ENCODE measurements around the gene PARD3B.

Gene PARD3B

DNA sequence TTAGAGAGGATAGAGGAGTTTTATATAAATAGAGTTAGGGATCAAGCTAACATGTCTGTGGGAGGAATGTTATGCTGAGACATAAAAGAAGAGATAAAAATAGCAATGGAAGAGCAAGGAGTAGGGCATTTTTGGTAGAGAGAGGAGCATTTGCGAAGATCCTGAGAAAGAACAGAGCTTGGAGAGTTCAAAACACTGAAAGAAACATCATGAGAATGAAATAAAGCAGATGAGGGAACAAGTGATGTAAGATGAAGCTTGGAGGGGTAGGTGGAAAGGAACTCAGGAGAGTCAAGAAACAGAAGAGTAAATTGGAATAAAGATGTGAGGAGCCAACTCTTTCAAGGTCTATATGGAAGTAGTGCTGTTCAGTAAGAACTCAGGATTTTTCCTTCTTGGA is 308.6 kb downstream of the PARD3B start:
- DNase-seq, result no peak

DNA sequence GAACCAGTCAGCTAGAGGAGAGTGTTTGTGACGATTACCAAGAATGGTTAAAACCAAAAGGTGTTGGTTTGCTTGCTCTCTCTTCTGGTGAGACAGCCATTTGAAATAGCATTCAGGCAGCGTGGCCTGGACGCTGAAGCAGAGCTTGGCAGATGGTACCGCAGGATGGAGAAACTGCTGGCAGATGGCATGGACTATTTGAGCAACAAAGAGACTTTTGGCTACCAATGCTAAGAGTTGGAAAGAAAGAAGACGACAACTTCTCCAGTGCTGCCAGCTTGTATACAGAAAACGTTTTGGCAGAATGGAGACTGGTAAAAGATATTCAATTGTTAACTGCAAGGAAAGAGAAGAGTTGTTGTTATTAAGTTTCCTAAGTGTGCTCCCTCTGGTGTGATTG is 315.0 kb downstream of the PARD3B start:
- no peak for DNase-seq

DNA sequence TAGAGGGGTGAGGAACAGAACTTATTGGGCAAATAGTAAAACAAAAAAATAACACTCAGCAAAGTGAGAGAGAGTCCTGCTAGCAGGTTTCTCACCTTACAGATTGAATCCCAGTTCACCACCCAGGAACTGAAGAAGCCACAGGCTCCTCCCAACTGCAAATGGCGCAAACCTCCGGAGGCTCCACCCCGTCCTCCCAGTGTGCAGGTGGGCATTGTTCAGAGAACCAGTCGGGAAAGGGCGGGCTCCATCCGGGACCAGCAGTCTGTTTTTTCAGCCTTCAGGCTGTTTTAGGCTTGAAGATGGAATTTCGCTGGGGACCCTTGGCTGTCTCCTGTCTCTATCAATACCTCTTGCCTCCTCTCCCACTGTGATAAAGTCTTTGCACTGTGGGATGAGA is 317.5 kb downstream of the PARD3B start:
- no peak for DNase-seq

DNA sequence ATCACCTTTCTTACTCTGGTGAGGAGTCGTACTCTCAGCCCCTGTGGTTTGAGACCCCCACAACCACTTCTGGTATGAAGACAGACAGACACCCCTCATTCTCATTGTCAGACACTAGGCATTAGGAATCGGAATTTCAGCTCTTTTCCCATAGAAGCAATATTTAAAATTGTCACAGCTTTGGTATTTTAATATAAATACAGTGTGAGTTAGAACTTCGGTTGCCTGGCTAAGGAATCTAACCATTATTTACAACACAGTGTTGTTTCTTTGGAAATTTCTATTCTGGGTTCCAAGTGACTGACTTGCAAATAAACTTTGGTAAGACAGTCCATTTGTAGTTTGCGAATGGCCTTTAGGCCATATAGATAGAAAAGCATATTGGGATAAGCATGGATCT is 318.1 kb downstream of the PARD3B start:
- no peak for DNase-seq

DNA sequence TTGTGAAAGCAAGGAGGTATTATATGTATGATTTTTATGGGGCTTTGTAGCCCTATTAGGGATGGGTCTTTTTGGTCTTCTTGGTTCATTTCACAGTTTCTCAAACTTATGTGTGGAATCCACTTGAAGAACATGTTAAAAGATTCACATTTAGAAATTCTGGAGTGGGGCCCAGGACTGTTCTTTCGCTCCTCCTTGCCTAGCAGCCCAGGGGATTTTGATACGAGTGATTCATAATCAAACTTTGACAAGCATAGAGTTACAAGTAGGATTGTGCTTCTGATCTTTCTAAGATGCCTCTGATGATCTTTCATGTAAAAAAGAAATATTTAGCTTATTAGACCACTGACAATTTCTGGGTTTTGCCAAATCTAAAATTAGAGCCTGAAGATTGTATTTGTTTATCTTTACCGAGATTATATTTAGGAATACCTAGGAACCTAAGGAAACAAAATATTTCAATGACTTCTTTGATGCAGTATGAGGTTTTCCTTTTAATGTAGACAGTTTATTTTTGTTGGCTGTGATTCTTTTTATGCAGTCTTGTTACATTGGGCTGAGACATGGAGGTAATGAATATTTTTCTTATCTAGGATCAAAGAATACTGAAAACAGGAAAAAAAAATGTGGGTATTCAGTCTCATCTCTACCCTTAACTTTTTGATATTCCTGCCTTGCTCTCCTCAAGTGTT is 324.0 kb downstream of the PARD3B start:
- DNase-seq, result no peak

DNA sequence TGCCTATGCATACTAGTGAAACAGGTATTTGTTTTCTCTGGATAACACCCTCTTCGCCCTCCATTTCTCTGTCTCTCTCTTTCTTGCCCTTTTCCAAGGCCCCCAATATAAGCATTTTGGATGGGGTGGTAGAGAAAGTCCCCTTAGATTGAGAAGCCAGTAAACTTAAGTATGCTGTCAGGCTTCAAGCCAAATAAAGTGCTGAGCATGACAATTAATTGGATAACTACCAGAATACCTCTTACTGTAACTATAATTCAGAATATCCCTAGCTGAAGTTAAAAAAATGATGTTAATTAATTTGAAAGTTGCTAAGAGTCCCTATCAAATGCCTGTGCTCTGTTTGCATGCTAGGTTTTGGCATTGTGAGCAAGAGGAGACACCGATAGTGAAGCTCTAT is 324.8 kb downstream of the PARD3B start:
- DNase-seq, result no peak

DNA sequence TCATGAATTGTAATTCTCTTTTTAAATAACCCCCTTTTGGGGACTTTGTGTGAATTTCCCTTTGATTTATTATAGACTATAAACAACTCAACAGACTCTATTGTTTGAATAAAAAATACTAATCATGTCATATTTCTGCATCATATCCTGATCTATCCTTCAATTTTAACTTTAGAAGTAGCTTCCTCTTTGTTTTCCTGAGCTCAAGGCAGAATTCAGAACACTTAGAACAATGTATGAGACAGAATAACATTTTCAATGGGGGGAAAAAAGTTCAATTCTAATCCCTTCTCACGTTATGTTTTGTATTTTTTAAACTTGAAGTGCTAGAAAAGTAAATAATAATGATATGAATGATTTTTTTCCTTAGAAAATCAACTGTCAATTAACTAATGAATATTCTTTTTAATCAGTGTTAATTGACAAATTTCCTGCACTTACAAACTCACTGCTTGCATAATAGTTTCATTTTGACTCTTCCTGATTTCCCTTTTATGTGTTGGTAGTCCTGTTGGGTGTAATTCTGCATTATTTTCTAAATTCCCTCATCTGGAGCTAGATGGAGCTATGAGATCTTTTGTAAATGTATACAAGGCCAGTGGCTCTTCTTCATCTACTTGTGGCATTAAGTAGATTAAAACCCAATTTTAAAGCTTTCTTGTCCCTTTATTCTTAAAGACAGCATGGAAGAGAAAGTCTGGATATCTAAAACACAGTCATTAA is 326.1 kb downstream of the PARD3B start:
- peak; percentile 33 for DNase-seq

DNA sequence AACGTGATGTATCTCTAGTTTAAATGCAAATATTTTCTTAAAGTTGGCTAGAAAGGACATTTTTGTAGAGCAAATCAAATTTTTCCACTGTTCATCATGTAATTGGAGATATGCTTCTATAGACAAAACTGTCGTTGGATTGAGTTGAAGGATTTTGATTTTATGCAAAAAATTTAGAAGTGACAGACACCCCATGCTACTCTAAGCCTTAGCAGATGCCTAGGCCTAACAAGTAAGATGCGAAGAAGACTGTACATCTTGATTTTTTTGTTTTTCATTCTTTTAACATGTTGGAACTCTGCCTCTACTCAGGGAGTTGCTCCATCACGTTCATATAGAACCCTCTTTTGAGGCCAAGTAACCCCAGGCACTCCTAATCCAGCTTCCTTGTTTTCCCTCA is 331.0 kb downstream of the PARD3B start:
- DNase-seq, result no peak

DNA sequence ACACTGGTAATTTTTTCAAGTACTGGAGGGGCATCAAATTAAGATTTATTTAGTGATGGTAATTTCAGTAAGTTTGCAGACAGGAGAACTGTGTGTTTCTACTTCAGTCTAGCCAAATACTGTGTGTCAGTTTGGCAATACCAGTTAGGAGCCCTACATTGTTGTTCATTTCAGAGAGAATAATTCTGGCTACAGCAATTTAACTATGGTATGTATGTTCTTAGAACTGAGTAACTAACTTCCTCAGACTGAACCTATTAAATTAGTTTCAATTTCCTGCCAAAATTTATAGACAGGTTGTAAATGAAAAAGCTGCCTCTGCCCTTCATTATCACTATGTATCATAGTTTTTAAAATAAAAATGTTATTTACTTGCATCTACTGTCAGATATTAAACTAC is 332.4 kb downstream of the PARD3B start:
- no peak for DNase-seq

DNA sequence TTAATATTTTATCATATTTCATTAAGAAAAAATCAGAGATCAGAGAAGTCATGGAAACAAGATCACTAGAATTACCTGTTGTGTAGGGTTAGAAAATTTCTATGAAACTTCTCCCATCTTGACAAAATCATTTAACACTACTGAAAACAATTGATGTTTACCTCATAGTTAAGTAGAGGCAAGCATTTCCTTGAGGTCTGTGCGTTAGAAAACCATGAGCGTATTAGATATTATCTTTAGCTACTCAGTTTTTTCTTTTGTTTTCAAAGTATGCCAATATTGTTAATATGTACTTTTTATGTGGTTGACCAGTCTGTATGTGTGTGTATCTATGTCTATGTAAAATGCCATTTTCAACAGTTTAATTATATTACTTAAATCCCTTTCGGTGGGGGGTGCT is 335.7 kb downstream of the PARD3B start:
- no peak for DNase-seq

DNA sequence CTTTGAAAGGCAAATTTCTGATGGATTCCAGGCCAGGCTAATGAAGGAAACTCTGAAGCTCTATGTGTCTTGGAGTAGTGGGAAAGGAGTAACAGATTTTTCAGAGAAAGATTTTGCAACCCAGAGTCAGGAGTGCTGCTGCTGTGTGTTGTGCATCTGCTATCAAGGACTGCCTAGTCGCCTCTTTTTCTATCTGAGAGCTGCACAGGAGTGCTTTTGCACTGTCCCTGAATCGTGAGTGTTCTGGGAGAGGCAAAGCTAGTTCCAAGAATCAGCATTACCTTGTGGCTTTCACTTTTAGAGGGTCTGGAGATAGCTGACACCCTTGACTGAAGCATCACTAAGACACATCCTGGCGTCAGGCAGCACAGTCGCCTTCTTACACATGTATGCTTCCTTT is 336.4 kb downstream of the PARD3B start:
- DNase-seq, result no peak

DNA sequence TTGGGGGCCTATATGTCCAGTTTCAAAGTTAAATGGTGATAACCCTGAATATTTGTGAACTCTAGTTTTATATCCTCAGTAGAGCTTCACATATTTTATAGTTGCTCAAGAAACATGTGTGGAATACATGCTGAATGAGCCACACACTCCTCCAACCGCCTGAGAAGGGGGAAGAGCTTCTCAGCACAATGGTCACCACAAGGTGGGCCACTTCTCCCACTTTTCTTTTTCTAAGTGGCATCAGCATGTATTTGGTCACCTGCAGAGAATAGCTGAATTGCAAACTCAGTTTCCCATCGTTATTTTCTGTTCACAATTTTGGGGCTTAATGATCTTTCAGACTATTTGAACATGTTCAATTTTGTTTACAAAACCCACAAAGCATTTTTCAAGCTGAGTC is 340.5 kb downstream of the PARD3B start:
- DNase-seq, result no peak

DNA sequence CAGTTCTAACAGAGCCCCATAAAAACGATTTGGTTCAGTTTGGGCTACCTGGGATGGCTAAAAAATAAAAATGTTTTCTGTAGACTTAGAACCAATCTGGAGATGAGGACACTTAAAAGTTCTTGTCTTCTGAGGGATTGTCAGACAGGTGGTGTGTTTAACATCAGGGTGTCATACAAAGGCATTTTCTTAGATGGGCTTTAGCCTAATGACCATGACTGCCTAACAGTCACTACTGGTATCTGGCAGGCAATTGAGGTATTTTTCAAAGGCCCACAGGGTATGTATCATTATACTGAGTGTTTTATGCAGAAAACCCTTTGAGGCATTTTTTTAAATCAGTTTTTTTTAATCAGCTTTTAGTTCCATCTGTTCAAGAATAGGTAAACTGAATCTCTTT is 341.4 kb downstream of the PARD3B start:
- no peak for DNase-seq

DNA sequence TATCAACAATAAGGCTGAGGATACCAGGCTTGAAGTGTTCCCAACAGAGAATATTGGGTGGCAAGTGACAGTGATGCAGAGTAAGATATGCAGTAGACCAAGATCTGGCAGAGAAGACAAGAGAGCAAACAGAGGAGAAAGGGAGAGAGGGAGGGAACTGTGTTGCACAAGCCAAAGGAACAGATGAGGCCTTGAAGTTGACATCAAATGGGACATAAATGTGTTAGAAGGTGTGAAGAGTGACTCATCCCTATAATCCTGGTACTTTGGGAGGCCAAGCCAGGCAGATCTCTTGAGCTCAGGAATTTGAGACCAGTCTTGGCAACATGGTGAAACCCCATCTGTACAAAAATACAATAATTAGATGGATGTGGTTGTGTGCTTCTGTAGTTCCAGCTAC is 342.9 kb downstream of the PARD3B start:
- DNase-seq, result no peak

DNA sequence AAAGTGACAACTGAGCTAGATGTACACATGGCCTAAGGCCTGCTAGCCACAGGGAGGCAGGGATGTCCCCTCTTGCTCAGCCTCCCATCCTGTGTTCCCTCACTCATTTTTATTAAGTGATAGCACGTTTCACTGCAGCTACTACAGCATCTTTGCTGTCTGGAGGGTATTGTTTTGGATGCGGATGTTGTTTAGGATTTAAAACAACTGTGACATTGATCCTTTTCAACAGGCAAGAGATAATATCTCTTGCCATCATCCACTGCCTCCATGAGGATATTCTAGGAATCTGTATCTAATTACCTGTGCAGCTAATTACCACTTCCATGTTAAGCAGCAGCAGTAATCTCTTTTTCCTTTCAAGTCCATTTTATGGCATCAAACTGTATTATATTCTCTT is 345.4 kb downstream of the PARD3B start:
- DNase-seq, result no peak

DNA sequence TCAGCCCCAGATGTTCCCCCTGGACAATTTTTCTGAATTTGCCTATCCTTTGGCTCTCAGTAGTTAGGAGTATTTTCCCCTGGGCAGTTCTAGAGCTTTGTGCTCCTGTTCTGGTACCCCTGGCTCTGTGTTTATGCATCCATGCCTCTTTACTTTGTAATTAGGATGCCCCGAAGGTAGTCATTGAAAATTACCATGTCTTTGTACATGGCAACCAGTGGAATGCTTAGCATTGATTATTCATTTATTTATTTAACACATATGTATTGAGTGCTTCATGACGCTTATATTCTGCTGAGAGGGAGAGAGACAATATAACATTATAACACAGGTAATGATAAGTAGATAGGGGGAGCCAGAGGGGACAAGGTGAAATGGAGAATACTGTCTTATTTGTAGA is 346.5 kb downstream of the PARD3B start:
- DNase-seq, result no peak

DNA sequence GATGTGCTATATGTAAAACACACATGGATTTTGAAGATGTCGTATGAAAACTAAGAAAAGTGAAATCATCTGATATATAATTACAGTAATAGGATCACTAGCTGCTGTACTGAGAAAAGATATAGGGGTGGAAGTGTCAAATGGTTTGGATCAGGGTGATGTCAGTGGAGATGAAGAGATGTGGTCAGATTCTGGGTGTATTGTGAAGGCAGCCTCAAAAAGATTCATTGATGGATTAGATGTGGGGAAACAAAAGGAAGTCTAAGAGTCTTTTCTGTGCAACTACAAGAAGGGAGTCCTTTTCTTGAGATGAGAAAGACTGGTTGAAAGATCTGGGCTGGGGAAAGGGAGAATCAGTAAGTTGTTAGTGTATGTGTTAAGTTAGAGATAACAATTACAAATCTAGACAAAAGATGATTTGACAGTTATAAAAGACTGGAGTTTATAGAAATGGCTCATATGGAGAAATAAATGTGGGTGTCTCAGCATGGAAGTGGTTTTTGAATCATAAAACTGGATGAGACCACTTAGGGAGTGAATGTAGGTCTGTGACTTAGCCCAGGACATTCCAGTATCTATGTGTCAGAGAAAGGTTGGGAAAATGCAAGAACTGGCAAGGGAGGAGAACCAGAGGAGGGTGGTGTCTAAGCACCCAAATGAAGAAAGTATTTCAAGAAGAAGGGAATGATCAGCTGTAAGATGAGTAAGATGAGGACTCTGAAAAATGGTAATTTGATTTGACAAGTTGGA is 347.4 kb downstream of the PARD3B start:
- DNase-seq, result no peak

DNA sequence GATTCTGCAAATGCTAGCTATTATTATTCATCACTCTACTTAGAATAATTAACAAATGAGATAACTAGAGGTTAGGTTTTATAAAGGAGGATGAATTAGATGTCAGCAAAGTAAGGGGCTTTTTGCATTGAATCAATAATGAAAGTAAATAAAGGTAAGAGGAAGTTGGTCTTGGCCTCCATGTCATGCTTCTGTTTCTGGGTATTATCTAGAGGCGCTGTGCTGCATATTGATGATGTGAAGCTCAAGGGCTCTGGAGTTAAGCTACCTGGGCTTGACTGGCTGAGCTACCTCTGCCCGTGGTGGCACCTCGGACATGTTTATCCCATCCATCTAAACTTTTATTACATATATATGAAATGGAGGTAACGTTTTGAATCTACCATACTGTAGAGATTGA is 350.9 kb downstream of the PARD3B start:
- DNase-seq, result no peak

DNA sequence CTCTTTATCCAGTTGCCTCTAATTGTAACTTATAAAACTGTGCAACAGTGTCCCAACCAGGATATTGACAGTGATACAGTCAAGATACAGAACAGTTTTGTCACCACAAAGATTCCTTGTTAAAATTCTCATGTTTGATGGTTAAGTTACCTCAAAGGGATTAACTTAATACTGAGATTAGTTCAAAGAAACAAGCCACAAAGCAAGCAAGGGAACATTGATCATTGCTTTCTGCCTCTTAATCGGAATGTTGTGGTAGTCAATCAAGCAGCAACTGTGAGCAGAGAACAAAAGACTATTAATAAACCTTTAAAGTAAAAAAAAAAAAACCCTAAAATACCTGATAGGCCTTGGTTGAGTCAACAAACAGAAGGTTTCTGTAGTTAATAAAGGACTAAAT is 352.3 kb downstream of the PARD3B start:
- no peak for DNase-seq

DNA sequence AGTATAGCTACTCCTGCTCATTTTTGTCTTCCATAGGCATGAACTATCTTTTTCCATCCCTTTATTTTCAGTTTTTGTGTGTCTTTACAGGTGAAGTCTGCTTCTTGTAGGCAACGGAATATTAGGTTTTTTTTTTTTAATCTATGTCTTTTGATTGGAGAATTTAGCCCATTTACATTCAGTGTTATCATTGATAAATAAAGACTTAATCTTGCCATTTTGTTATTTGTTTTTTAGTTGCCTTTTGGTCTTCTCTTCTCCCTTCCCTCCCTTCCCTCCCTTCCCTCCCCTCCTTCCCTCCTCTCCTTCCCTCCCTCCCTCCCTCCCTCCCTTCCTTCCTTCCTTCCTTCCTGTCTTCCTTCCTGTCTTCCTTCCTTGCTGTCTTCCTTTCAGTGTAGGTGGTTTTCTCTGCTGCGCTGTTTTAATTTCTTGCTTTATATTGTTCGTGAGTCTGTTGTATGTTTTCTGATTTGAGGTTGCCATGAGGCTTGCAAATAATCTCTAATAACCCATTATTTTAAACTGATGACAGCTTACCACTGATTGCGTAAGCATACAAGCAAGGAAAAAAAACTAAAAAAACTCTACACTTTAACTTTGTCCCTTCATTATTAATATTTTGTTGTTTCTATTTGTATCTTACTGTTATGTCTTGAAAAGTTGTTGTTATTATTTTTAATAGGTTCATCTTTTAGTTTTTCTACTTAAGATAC is 353.8 kb downstream of the PARD3B start:
- no peak for DNase-seq

DNA sequence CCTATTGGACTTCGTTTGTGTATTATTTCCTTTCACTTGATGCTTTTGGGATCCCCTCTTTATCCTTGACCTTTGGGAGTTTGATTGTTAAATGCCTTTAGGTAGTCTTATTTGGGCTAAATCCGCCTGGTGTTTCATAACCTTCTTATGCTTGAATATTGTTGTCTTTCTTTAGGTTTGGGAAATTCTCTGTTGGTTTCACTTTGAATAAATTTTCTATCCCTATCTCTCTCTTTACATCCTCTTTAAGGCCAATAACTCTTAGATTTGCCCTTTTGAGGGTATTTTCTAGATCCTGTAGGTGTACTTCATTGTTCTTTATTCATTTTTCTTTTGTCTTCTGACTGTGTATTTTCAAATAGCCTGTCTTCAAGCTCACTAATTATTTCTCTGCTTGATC is 354.7 kb downstream of the PARD3B start:
- DNase-seq, result no peak

DNA sequence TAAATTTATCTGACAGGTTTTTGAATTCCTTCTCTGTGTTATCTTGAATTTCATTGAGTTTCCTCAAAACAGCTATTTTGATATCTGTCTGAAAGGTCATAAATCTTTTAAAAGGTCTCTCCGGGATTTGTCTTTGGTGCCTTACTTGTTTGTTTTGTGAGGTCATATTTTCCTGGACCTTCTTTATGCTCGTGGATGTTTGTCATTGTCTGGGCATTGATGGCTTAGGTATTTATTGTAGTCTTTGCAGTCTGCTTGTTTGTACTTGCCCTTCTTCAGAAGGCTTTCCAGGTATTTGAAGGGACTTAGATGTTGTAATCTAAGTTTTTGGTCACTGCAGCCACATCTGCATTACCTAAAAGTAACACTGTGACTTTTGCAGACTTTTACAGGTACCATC is 355.2 kb downstream of the PARD3B start:
- peak; percentile 71 for DNase-seq

DNA sequence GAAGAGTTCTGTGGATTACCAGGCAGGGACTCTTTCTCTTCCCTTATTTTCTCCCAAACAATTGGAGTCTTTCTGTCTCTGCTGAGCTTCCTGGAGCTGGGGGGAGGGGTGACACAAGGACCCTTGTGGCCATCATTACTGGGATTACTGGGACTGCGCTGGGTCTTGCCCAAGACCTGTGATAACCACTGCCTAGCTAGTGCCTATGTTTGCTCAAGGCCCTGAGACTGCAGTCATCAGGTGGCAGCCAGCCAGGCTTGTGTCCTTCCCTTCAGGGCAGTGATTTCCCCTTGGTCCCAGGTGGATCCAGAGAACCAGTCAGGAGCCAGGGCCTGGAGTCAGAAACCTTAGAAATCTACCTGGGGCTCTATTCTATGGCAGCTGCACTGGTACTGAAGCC is 355.6 kb downstream of the PARD3B start:
- peak; percentile 57 for DNase-seq

DNA sequence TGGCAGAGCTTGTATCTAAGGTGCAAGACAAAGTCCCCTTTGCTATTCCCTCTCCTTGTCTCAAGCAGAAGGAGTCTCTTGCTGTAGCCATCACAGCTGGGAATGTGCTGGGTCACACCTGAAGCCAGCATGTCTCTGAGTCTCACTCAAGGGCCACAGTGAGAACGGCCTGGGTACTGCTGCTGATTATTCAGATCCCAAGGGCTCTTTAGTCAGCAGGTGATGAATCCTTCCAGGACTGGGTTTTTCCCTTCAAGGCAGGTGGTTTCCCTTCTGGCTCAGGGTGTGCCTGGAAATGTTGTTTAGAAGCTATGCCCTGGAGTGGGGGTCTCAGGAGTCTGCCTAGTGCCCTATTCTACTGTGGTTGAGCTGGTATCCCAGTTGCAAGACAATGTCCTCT is 356.3 kb downstream of the PARD3B start:
- DNase-seq, result no peak

Data from DMS153 (cell line).